Esophagus squamous epithelium (tissue), 4 donors: Measurements from ENCODE around the gene FURIN.

Experiments
- POLR2A ChIP-seq, 4 donors: fragments of 450-650 bp; IDR thresholded peaks; one replicate each; pipeline ENCODE4 v1.6.1; 2017; ENCODE audit warnings: antibody characterized with exemption in 4 of 4, mild to moderate bottlenecking in 4 of 4, moderate library complexity in 3 of 4
- TF ChIP-seq, protein P1 (sequence below), 6 experiments: fragments of 450-650 bp in 4 of 6; fragments of 200-600 bp in 2 of 6; sonication (generic) in 2 of 6; IDR thresholded peaks; one replicate each; pipeline ENCODE4 v1.5.1; 2016 to 2019; ENCODE audit warnings: antibody characterized with exemption in 6 of 6, mild to moderate bottlenecking in 4 of 6, moderate library complexity in 4 of 6

GRCh38 chr15:90918835-90919234 lies 50.4 kb downstream of the FURIN start:
- TF ChIP-seq, protein P1, sequence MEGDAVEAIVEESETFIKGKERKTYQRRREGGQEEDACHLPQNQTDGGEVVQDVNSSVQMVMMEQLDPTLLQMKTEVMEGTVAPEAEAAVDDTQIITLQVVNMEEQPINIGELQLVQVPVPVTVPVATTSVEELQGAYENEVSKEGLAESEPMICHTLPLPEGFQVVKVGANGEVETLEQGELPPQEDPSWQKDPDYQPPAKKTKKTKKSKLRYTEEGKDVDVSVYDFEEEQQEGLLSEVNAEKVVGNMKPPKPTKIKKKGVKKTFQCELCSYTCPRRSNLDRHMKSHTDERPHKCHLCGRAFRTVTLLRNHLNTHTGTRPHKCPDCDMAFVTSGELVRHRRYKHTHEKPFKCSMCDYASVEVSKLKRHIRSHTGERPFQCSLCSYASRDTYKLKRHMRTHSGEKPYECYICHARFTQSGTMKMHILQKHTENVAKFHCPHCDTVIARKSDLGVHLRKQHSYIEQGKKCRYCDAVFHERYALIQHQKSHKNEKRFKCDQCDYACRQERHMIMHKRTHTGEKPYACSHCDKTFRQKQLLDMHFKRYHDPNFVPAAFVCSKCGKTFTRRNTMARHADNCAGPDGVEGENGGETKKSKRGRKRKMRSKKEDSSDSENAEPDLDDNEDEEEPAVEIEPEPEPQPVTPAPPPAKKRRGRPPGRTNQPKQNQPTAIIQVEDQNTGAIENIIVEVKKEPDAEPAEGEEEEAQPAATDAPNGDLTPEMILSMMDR (IDR thresholded peaks at IDR 0.05) = no peak
- no peak for TF ChIP-seq POLR2A (IDR thresholded peaks at IDR 0.05)
